ENCODE data around the gene CDC73. TPM values are rescaled to one million over a fixed set of nuclear protein-coding genes. Genes with fewer than 3 reads are reported as not detected.
A peak's percentile ranks its signal among the peaks of the same experiment; 100 is the strongest.

Gene CDC73
- total RNA-seq, 1 experiment from 2014 or later, result 62.5 TPM

DNA sequence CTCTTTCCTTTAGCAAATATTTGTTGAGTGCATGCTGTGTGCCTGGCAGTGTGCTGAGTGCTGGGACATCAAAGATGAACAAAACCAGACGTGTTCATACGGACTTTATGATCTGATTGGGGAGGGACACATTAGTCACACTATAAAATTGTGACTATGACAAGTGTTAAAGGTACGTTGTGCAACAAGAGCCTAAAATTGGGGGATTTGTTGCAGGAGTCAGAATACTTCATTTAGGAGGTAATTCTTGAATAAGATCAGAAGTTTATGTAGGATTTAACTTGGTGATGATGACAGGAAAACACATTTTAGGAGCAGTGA, 35.0 kb downstream of the CDC73 start:
- Mint-ChIP-seq H3K27ac (peak overlapping the region in 1 of 3 experiments; percentile 8; a peak in 1 of 7 replicates), H3K9me3 (no peaks in the 10 kb centered on the region), H3K4me1 (no peaks in the 10 kb centered on the region), H3K27me3 (ENCODE audit: low read depth) (no peaks in the 10 kb centered on the region), H3K36me3 (ENCODE audit: insufficient read depth in 1 of 3, low read depth in 3 of 3) (peaks cover 5 to 20% (median 17%) of the 10 kb centered on the region in 3 experiments; a peak in 5 of 7 replicates), H3K4me3 (no peak overlapping the region)
- H2BK120ac ChIP-seq (ENCODE audit: low read depth, low read length, poor library complexity, severe bottlenecking), result no peak overlapping the region
- WGBS (ENCODE audit: extremely low coverage, insufficient read length, low lambda C conversion rate), result no CpG with 5 or more reads among the region's 3 CpGs
- no peak overlapping the region for H2BK12ac ChIP-seq (ENCODE audit: insufficient read length, low read depth, low read length)
- H3K23me2 ChIP-seq (ENCODE audit: insufficient read length, low read depth, low read length, poor library complexity, severe bottlenecking), result no peaks in the 10 kb centered on the region
- H4K91ac ChIP-seq (ENCODE audit: insufficient read length, low read depth, low read length), result no peak overlapping the region
- no peak overlapping the region for H3K56ac ChIP-seq (ENCODE audit: insufficient read length, low read depth, low read length)
- no peaks in the 10 kb centered on the region for H3K79me1 ChIP-seq (ENCODE audit: insufficient read depth, low read depth, low read length, poor library complexity, severe bottlenecking)
- H2AFZ ChIP-seq (ENCODE audit: low read length), result no peak overlapping the region
- no peak overlapping the region for H3K18ac ChIP-seq (ENCODE audit: insufficient read length, low read depth, low read length)
- DNase-seq, result no peak
- no peak overlapping the region for H3K14ac ChIP-seq (ENCODE audit: insufficient read depth, low read length)
- H3K27ac ChIP-seq (ENCODE audit: insufficient read length, low read depth, low read length), result no peak overlapping the region
- no peak overlapping the region for H2BK15ac ChIP-seq (ENCODE audit: low read depth, low read length)
- no peak overlapping the region for H3T11ph ChIP-seq (ENCODE audit: low read length)
- H2BK5ac ChIP-seq (ENCODE audit: insufficient read length, low read length), result no peak overlapping the region
- no peaks in the 10 kb centered on the region for H3K4me1 ChIP-seq (ENCODE audit: insufficient read depth, low read length)
- H3K4ac ChIP-seq (ENCODE audit: low read depth, low read length), result no peak overlapping the region
- H4K20me1 ChIP-seq (ENCODE audit: control insufficient read depth, insufficient read depth, insufficient read length), result no peaks in the 10 kb centered on the region
- no peak overlapping the region for H2AK5ac ChIP-seq (ENCODE audit: insufficient read length, low read length)
- H3K79me2 ChIP-seq (ENCODE audit: insufficient read depth, low read length), result no peaks in the 10 kb centered on the region; the same call in 1 of the 2 replicates
- no peak overlapping the region for H2BK20ac ChIP-seq (ENCODE audit: low read depth, low read length, poor library complexity, severe bottlenecking)
- no peak overlapping the region for H3K9ac ChIP-seq (ENCODE audit: extremely low read depth, insufficient read length, low read length)
- H4K5ac ChIP-seq (ENCODE audit: insufficient read length, low read depth, low read length), result no peak overlapping the region
- TF ChIP-seq, protein P1, sequence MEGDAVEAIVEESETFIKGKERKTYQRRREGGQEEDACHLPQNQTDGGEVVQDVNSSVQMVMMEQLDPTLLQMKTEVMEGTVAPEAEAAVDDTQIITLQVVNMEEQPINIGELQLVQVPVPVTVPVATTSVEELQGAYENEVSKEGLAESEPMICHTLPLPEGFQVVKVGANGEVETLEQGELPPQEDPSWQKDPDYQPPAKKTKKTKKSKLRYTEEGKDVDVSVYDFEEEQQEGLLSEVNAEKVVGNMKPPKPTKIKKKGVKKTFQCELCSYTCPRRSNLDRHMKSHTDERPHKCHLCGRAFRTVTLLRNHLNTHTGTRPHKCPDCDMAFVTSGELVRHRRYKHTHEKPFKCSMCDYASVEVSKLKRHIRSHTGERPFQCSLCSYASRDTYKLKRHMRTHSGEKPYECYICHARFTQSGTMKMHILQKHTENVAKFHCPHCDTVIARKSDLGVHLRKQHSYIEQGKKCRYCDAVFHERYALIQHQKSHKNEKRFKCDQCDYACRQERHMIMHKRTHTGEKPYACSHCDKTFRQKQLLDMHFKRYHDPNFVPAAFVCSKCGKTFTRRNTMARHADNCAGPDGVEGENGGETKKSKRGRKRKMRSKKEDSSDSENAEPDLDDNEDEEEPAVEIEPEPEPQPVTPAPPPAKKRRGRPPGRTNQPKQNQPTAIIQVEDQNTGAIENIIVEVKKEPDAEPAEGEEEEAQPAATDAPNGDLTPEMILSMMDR (conservative IDR thresholded peaks at IDR 0.05), result no peak
- no peaks in the 10 kb centered on the region for H3K27me3 ChIP-seq (ENCODE audit: insufficient read depth, low read length)
- no peak overlapping the region for H4K8ac ChIP-seq (replicated peaks; ENCODE audit: insufficient read length, low read depth, low read length)
- H3K4me2 ChIP-seq (ENCODE audit: insufficient read depth, insufficient read length, low read length), result no peak overlapping the region
- H3K23ac ChIP-seq (ENCODE audit: insufficient read length, low read depth, low read length), result no peak overlapping the region
- H3K9me3 ChIP-seq (ENCODE audit: control insufficient read depth, low read depth, low read length), result no peaks in the 10 kb centered on the region

Measured in H9 (cell line).